ENCODE measurements around the gene GGA2. TPM values are rescaled to one million over a fixed set of nuclear protein-coding genes. Genes with fewer than 3 reads are reported as not detected.
"Not testable (repeated sequence)": the region's sequence is repeated elsewhere in the genome, so short reads cannot be mapped to it uniquely, and the experiment has no call there.

Gene GGA2
- total RNA-seq, 1 donor, result 18.1 TPM

GRCh38 chr16:23554536-23554935 lies 44.2 kb upstream of the GGA2 start:
- no peaks in the 10 kb centered on the region for H3K9me3 ChIP-seq (ENCODE audit: low read depth, low read length)
- peaks cover 34% of the 10 kb centered on the region for H3K36me3 ChIP-seq (ENCODE audit: insufficient read depth, low read length)
- H3K4me1 ChIP-seq (ENCODE audit: insufficient read depth, low read length), result peaks cover 16% of the 10 kb centered on the region
- no peak for DNase-seq (ENCODE audit: insufficient read length, low spot score, missing footprints)
- no peak overlapping the region for H3K4me2 ChIP-seq (ENCODE audit: insufficient read depth, low read length)
- H2AFZ ChIP-seq (ENCODE audit: low read length), result no peak overlapping the region
- TF ChIP-seq, protein P1, sequence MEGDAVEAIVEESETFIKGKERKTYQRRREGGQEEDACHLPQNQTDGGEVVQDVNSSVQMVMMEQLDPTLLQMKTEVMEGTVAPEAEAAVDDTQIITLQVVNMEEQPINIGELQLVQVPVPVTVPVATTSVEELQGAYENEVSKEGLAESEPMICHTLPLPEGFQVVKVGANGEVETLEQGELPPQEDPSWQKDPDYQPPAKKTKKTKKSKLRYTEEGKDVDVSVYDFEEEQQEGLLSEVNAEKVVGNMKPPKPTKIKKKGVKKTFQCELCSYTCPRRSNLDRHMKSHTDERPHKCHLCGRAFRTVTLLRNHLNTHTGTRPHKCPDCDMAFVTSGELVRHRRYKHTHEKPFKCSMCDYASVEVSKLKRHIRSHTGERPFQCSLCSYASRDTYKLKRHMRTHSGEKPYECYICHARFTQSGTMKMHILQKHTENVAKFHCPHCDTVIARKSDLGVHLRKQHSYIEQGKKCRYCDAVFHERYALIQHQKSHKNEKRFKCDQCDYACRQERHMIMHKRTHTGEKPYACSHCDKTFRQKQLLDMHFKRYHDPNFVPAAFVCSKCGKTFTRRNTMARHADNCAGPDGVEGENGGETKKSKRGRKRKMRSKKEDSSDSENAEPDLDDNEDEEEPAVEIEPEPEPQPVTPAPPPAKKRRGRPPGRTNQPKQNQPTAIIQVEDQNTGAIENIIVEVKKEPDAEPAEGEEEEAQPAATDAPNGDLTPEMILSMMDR (IDR thresholded peaks at IDR 0.05; ENCODE audit: extremely low read depth, low read depth, low read length), result no peak
- no peaks in the 10 kb centered on the region for H3K27me3 ChIP-seq (ENCODE audit: insufficient read depth, low read length)
- H3K4me3 ChIP-seq (ENCODE audit: insufficient read depth, low read length), result no peak overlapping the region
- no peak overlapping the region for H3K27ac ChIP-seq (ENCODE audit: low read depth, low read length)
- peaks cover 5% of the 10 kb centered on the region for H4K20me1 ChIP-seq (ENCODE audit: insufficient read depth, low read length)
- H3K79me2 ChIP-seq (ENCODE audit: insufficient read depth, low read length), result peaks cover 39% of the 10 kb centered on the region

DNA sequence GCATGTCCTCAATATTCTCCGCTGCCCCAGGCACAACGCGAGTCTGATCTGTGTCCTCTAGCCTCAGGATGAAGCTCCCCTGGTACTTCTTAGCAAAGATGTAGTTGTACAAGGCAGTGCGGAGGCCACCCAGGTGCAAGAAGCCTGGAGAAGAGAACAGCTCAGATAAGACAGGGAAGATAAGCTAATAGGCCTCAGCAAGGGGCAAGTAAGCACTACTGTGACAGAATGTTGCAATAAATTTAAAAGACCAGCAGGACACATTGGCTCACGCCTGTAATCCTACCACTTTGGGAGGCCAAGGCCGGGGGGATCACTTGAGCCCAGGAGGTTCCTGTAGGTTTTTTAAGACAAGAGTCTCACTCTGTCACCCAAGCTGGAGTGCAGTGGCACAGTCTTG lies 41.9 kb upstream of the GGA2 start:
- Histone ChIP-seq H2AFZ (ENCODE audit: low read length) (no peak overlapping the region), H3K79me2 (ENCODE audit: insufficient read depth, low read length) (peaks cover 21% of the 10 kb centered on the region), H3K9me3 (ENCODE audit: low read depth, low read length) (no peaks in the 10 kb centered on the region), H3K27ac (ENCODE audit: low read depth, low read length) (no peak overlapping the region), H3K4me2 (ENCODE audit: insufficient read depth, low read length) (no peak overlapping the region), H3K4me3 (ENCODE audit: insufficient read depth, low read length) (no peak overlapping the region), H3K4me1 (ENCODE audit: insufficient read depth, low read length) (peaks cover 4% of the 10 kb centered on the region), H3K27me3 (ENCODE audit: insufficient read depth, low read length) (no peaks in the 10 kb centered on the region), H3K36me3 (ENCODE audit: insufficient read depth, low read length) (peaks cover 44% of the 10 kb centered on the region), H4K20me1 (ENCODE audit: insufficient read depth, low read length) (no peaks in the 10 kb centered on the region)
- TF ChIP-seq, protein P1 (IDR thresholded peaks at IDR 0.05; ENCODE audit: extremely low read depth, low read depth, low read length), result no peak
- DNase-seq (ENCODE audit: insufficient read length, low spot score, missing footprints), result no peak

- Histone ChIP-seq H2AFZ (ENCODE audit: low read length) (no peak overlapping the region), H3K4me3 (ENCODE audit: insufficient read depth, low read length) (no peak overlapping the region), H3K4me1 (ENCODE audit: insufficient read depth, low read length) (no peaks in the 10 kb centered on the region), H3K79me2 (ENCODE audit: insufficient read depth, low read length) (peaks cover 4% of the 10 kb centered on the region), H3K9me3 (ENCODE audit: low read depth, low read length) (no peaks in the 10 kb centered on the region), H3K4me2 (ENCODE audit: insufficient read depth, low read length) (no peak overlapping the region), H3K36me3 (ENCODE audit: insufficient read depth, low read length) (peaks cover 58% of the 10 kb centered on the region), H3K27me3 (ENCODE audit: insufficient read depth, low read length) (no peaks in the 10 kb centered on the region), H4K20me1 (ENCODE audit: insufficient read depth, low read length) (no peaks in the 10 kb centered on the region), H3K27ac (ENCODE audit: low read depth, low read length) (no peak overlapping the region)
- no peak for DNase-seq (ENCODE audit: insufficient read length, low spot score, missing footprints)
- TF ChIP-seq, protein P1 (IDR thresholded peaks at IDR 0.05; ENCODE audit: extremely low read depth, low read depth, low read length), result no peak
Measured at GRCh38 chr16:23549938-23550337, 39.6 kb upstream of the GGA2 start.

DNA sequence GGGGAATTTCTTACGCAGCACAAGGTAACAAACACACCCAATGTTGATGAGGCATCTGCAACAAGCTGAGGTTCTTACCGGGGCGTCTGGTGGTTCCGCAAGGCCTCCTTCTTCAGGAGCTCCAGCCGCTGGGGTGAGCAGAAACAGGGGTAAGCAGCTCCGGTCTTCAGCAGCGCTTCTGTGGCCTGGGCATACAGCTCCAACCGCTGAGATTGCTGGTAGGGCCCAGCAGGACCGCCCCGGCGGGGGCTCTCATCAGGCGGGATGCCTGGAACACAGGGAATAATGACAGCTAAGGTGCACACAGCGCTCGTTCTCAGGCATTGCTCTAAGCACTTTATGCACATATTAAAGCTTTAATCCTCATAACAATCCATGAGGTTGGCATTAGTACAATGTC lies 34.1 kb upstream of the GGA2 start:
- Histone ChIP-seq H3K4me1 (ENCODE audit: insufficient read depth, low read length) (no peaks in the 10 kb centered on the region), H3K36me3 (ENCODE audit: insufficient read depth, low read length) (peaks cover 62% of the 10 kb centered on the region), H2AFZ (ENCODE audit: low read length) (no peak overlapping the region), H3K27ac (ENCODE audit: low read depth, low read length) (no peak overlapping the region), H3K79me2 (ENCODE audit: insufficient read depth, low read length) (no peaks in the 10 kb centered on the region), H3K9me3 (ENCODE audit: low read depth, low read length) (no peaks in the 10 kb centered on the region), H3K4me2 (ENCODE audit: insufficient read depth, low read length) (no peak overlapping the region), H4K20me1 (ENCODE audit: insufficient read depth, low read length) (no peaks in the 10 kb centered on the region), H3K4me3 (ENCODE audit: insufficient read depth, low read length) (no peak overlapping the region), H3K27me3 (ENCODE audit: insufficient read depth, low read length) (no peaks in the 10 kb centered on the region)
- DNase-seq (ENCODE audit: insufficient read length, low spot score, missing footprints), result no peak
- TF ChIP-seq, protein P1 (IDR thresholded peaks at IDR 0.05; ENCODE audit: extremely low read depth, low read depth, low read length), result no peak

DNA sequence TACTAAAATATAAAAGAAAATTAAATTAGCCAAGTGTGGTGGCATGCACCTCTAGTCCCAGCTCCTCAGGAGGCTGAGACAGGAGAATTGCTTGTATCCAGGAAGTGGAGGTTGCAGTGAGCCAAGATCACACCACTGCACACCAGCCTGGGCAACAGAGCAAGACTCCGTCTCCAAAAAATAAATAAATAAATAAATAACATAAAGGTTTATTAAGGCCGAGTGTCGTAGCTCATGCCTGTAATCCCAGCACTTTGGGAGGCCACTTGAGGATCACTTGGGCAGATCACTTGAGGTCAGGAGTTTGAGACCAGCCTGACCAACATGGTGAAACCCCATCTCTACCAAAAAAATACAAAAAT lies 30.5 kb upstream of the GGA2 start:
- not testable (repeated sequence) for H2AFZ ChIP-seq (ENCODE audit: low read length); H3K27me3 ChIP-seq (ENCODE audit: insufficient read depth, low read length); H3K79me2 ChIP-seq (ENCODE audit: insufficient read depth, low read length); H3K4me3 ChIP-seq (ENCODE audit: insufficient read depth, low read length); DNase-seq (ENCODE audit: insufficient read length, low spot score, missing footprints); H3K4me2 ChIP-seq (ENCODE audit: insufficient read depth, low read length); H4K20me1 ChIP-seq (ENCODE audit: insufficient read depth, low read length); H3K9me3 ChIP-seq (ENCODE audit: low read depth, low read length); H3K27ac ChIP-seq (ENCODE audit: low read depth, low read length)
- Histone ChIP-seq H3K4me1 (ENCODE audit: insufficient read depth, low read length) (peaks cover 14% of the 10 kb centered on the region), H3K36me3 (ENCODE audit: insufficient read depth, low read length) (peaks cover 44% of the 10 kb centered on the region)

All from osteoblast (primary cell).